Endothelial cell of umbilical vein (primary cell): Measurements from ENCODE around the gene TFDP2.

Experiments used
- CTCF ChIP-seq, 2 donors: IDR thresholded peaks; 1 replicate in 1 of 2; 2 replicates in 1 of 2; pipeline ENCODE4 v1.5.1; 2011; ENCODE audit warnings: low read length in 2 of 2, mild to moderate bottlenecking in 2 of 2, moderate library complexity in 2 of 2, control low read depth in 1 of 2, inconsistent platforms in 1 of 2, low read depth in 1 of 2; ENCODE audit not compliant: insufficient read depth in 1 of 2; ENCODE audit errors: extremely low read depth in 1 of 2
- EZH2 ChIP-seq: IDR thresholded peaks from 2 replicates; pipeline ENCODE4 v1.6.1; 2012; ENCODE audit warnings: borderline replicate concordance, low read depth, mild to moderate bottlenecking, moderate library complexity, low read length, inconsistent platforms; ENCODE audit not compliant: severe bottlenecking
- JUN ChIP-seq: IDR thresholded peaks from 2 replicates; pipeline ENCODE4 v1.6.1; 2011; ENCODE audit warnings: borderline replicate concordance, low read depth; ENCODE audit not compliant: insufficient read length, insufficient read depth
- MAX ChIP-seq: IDR thresholded peaks from 2 replicates; pipeline ENCODE4 v1.6.1; 2011; ENCODE audit not compliant: insufficient read depth, insufficient read length
- MYC ChIP-seq: IDR thresholded peaks from one replicate; pipeline ENCODE4 v1.6.1; 2011; ENCODE audit warnings: mild to moderate bottlenecking, low read depth, low read length
- POLR2A ChIP-seq: IDR thresholded peaks from 2 replicates; pipeline ENCODE4 v1.6.1; 2012; ENCODE audit warnings: low read depth, mild to moderate bottlenecking, control low read depth, low read length
- POLR2AphosphoS5 ChIP-seq: IDR thresholded peaks from 2 replicates; pipeline ENCODE4 v1.6.1; 2012; ENCODE audit warnings: low read depth, mild to moderate bottlenecking, control low read depth, low read length, moderate library complexity; ENCODE audit not compliant: insufficient read depth

DNA sequence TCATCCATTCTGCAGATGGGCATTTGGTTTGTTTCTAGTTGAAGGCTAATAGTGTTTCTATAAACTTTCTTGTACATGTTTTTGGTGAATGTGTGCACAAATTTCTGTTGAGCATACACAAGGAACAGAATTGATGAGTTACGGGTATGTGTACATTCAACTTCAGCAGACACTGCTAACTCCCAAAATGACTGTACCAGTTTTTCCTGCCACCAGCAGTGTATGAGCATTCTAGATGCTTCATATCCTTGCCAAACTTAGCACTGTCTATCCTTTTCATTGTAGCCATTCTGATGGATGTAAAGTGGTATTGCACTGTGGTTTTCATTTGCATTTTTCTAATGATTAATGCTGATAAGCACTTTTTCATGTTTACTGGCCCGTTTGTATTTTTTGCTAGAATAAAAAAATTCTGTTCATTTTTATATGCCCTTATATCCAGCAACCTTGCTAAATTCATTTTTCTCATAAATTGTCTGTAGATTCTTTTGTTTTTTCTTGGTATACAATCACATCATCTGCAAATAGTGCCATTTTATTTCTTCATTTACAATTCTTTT, 162.7 kb downstream of the TFDP2 start:
- no peak for TF ChIP-seq CTCF (IDR thresholded peaks at IDR 0.05; ENCODE audit: extremely low read depth in 1 of 2, insufficient read depth in 1 of 2, low read depth in 1 of 2, low read length in 2 of 2)
- TF ChIP-seq EZH2: no peak
- TF ChIP-seq MYC: no peak
- no peak for TF ChIP-seq POLR2AphosphoS5
- TF ChIP-seq POLR2A: no peak
- TF ChIP-seq JUN: no peak
- no peak for TF ChIP-seq MAX
